ENCODE results near the gene NWD2.

The NWD2 gene

GRCh38 chr4:37453281-37453998, 208.9 kb downstream of the NWD2 start:
- Mint-ChIP-seq H3K27ac (no peak overlapping the region), H3K4me3 (peak overlapping the region; percentile 20), H3K4me1 (no peaks in the 10 kb centered on the region), H3K9me3 (no peaks in the 10 kb centered on the region), H3K36me3 (no peaks in the 10 kb centered on the region)
- DNase-seq (ENCODE audit: low spot score in 2 of 2) (peak in 1 of 2 donors; percentile 51), ATAC-seq (peak; percentile 74)

GRCh38 chr4:37453999-37454800, 209.7 kb downstream of the NWD2 start:
- ATAC-seq (no peak), DNase-seq (ENCODE audit: low spot score in 2 of 2) (no peak)
- Mint-ChIP-seq H3K4me3 (no peak overlapping the region), H3K27ac (no peak overlapping the region), H3K9me3 (no peaks in the 10 kb centered on the region), H3K4me1 (no peaks in the 10 kb centered on the region), H3K36me3 (no peaks in the 10 kb centered on the region)

GRCh38 chr4:37455301-37456131, 211.0 kb downstream of the NWD2 start:
- ATAC-seq (no peak), DNase-seq (ENCODE audit: low spot score in 2 of 2) (no peak)
- Mint-ChIP-seq H3K9me3 (no peaks in the 10 kb centered on the region), H3K27ac (no peak overlapping the region), H3K4me1 (no peaks in the 10 kb centered on the region), H3K36me3 (no peaks in the 10 kb centered on the region), H3K4me3 (no peak overlapping the region)

GRCh38 chr4:37461801-37462200, 217.3 kb downstream of the NWD2 start:
- H3K27ac Mint-ChIP-seq, result no peak overlapping the region
- no peak for DNase-seq (ENCODE audit: low spot score in 2 of 2)
- no peaks in the 10 kb centered on the region for H3K4me1 Mint-ChIP-seq
- ATAC-seq, result no peak
- H3K36me3 Mint-ChIP-seq, result no peaks in the 10 kb centered on the region
- no peaks in the 10 kb centered on the region for H3K9me3 Mint-ChIP-seq
- H3K4me3 Mint-ChIP-seq, result no peak overlapping the region

GRCh38 chr4:37463033-37463856, 218.7 kb downstream of the NWD2 start:
- DNase-seq (ENCODE audit: low spot score in 2 of 2) (no peak), ATAC-seq (no peak)
- H3K36me3 Mint-ChIP-seq, result no peaks in the 10 kb centered on the region

GRCh38 chr4:37464373-37465128, 220.0 kb downstream of the NWD2 start:
- Mint-ChIP-seq H3K4me3 (no peak overlapping the region), H3K36me3 (no peaks in the 10 kb centered on the region), H3K27ac (no peak overlapping the region), H3K9me3 (no peaks in the 10 kb centered on the region), H3K4me1 (no peaks in the 10 kb centered on the region)
- ATAC-seq (no peak), DNase-seq (ENCODE audit: low spot score in 2 of 2) (no peak)

More at GRCh38 chr4:37463033-37463856, 218.7 kb downstream of the NWD2 start:
- Mint-ChIP-seq H3K4me3 (no peak overlapping the region), H3K4me1 (no peaks in the 10 kb centered on the region), H3K9me3 (no peaks in the 10 kb centered on the region), H3K27ac (no peak overlapping the region)

- no peaks in the 10 kb centered on the region for H3K4me1 Mint-ChIP-seq
- no peak overlapping the region for H3K27ac Mint-ChIP-seq
- no peak overlapping the region for H3K4me3 Mint-ChIP-seq
- H3K36me3 Mint-ChIP-seq, result no peaks in the 10 kb centered on the region
- H3K9me3 Mint-ChIP-seq, result no peaks in the 10 kb centered on the region
- no peak for ATAC-seq
- no peak for DNase-seq (ENCODE audit: low spot score in 2 of 2)
These were observed 220.8 kb downstream of the NWD2 start for GRCh38 chr4:37465296-37465695.

- H3K36me3 Mint-ChIP-seq, result no peaks in the 10 kb centered on the region
- no peak for ATAC-seq
These were observed 221.3 kb downstream of the NWD2 start for GRCh38 chr4:37465845-37466244.

GRCh38 chr4:37467223-37467622, 222.7 kb downstream of the NWD2 start:
- H3K4me1 Mint-ChIP-seq, result no peaks in the 10 kb centered on the region
- no peak overlapping the region for H3K27ac Mint-ChIP-seq
- ATAC-seq (no peak), DNase-seq (ENCODE audit: low spot score in 2 of 2) (no peak)
- H3K9me3 Mint-ChIP-seq, result no peaks in the 10 kb centered on the region
- H3K4me3 Mint-ChIP-seq, result no peak overlapping the region
- no peaks in the 10 kb centered on the region for H3K36me3 Mint-ChIP-seq

More at GRCh38 chr4:37465845-37466244, 221.3 kb downstream of the NWD2 start:
- Mint-ChIP-seq H3K4me1 (no peaks in the 10 kb centered on the region), H3K9me3 (no peaks in the 10 kb centered on the region), H3K27ac (no peak overlapping the region), H3K4me3 (no peak overlapping the region)
- no peak for DNase-seq (ENCODE audit: low spot score in 2 of 2)

- H3K4me1 Mint-ChIP-seq, result no peaks in the 10 kb centered on the region
- H3K36me3 Mint-ChIP-seq, result no peaks in the 10 kb centered on the region
- no peak overlapping the region for H3K27ac Mint-ChIP-seq
- ATAC-seq (no peak), DNase-seq (ENCODE audit: low spot score in 2 of 2) (no peak)
- no peaks in the 10 kb centered on the region for H3K9me3 Mint-ChIP-seq
- no peak overlapping the region for H3K4me3 Mint-ChIP-seq
These were observed 223.3 kb downstream of the NWD2 start for GRCh38 chr4:37467824-37468223.

GRCh38 chr4:37469286-37469685, 224.7 kb downstream of the NWD2 start:
- Mint-ChIP-seq H3K4me1 (no peaks in the 10 kb centered on the region), H3K9me3 (no peaks in the 10 kb centered on the region), H3K4me3 (no peak overlapping the region), H3K36me3 (no peaks in the 10 kb centered on the region), H3K27ac (no peak overlapping the region)
- DNase-seq (ENCODE audit: low spot score in 2 of 2) (no peak), ATAC-seq (no peak)

- Mint-ChIP-seq H3K36me3 (no peaks in the 10 kb centered on the region), H3K4me1 (no peaks in the 10 kb centered on the region), H3K27ac (no peak overlapping the region), H3K4me3 (no peak overlapping the region), H3K9me3 (no peaks in the 10 kb centered on the region)
- DNase-seq (ENCODE audit: low spot score in 2 of 2), result no peak
- ATAC-seq, result no peak
These were observed 225.7 kb downstream of the NWD2 start for GRCh38 chr4:37470245-37470644.

- ATAC-seq (no peak), DNase-seq (ENCODE audit: low spot score in 2 of 2) (no peak)
- no peak overlapping the region for H3K27ac Mint-ChIP-seq
- no peaks in the 10 kb centered on the region for H3K36me3 Mint-ChIP-seq
- no peaks in the 10 kb centered on the region for H3K9me3 Mint-ChIP-seq
- no peaks in the 10 kb centered on the region for H3K4me1 Mint-ChIP-seq
- H3K4me3 Mint-ChIP-seq, result no peak overlapping the region
These were observed 226.6 kb downstream of the NWD2 start for GRCh38 chr4:37471093-37471492.

- Mint-ChIP-seq H3K9me3 (no peaks in the 10 kb centered on the region), H3K27ac (no peak overlapping the region), H3K36me3 (no peaks in the 10 kb centered on the region), H3K4me3 (no peak overlapping the region), H3K4me1 (no peaks in the 10 kb centered on the region)
- DNase-seq (ENCODE audit: low spot score in 2 of 2) (no peak), ATAC-seq (no peak)
These were observed 227.4 kb downstream of the NWD2 start for GRCh38 chr4:37471971-37472370.
